GM12878 (cell line): ENCODE data around the gene SPRED2. TPM values are rescaled to one million over a fixed set of nuclear protein-coding genes. Genes with fewer than 3 reads are reported as not detected.

Source experiments
- ATAC-seq: fragments of 200-7000 bp; cut with Tn5 transposase; 3 replicates; pipeline ENCODE4 v1.9.1; 2020; ENCODE audit warnings: mild to moderate bottlenecking, moderate library complexity
- BruUV-seq: library from RNA; stranded (reverse); fragments of 400-500 nt; replicated peaks from 2 replicates; lab custom pipeline; 2021; lab: Mats Ljungman, UMichigan
- CTCF ChIA-PET: fragments of 300-600 bp; sonication (Branson Sonifier 250); formaldehyde crosslinking; extraction: SDS; loops from one replicate; lab custom pipeline; 2021; ENCODE audit warnings: inconsistent platforms; lab: Yijun Ruan, JAX
- POLR2A ChIA-PET: fragments of 350-600 bp; formaldehyde crosslinking; extraction: SDS; loops from one replicate; lab custom pipeline; 2021; ENCODE audit warnings: inconsistent platforms; lab: Charles Lee
- RAD21 ChIA-PET: fragments of 300-600 bp; sonication (Branson Sonifier 250); formaldehyde crosslinking; loops from one replicate; lab custom pipeline; 2023; ENCODE audit warnings: antibody characterized with exemption; ENCODE audit not compliant: unreplicated experiment; lab: Charles Lee
- SMC1A ChIA-PET: fragments of 300-600 bp; sonication (Branson Sonifier 250); formaldehyde crosslinking; loops from one replicate; lab custom pipeline; 2023; ENCODE audit not compliant: unreplicated experiment, uncharacterized antibody; lab: Charles Lee
- DNase-seq: peaks from one replicate; pipeline ENCODE4 v3.0.0-alpha.2; 2011; ENCODE audit warnings: low read depth, low spot score
- FAIRE-seq: peaks from 3 replicates; lab custom pipeline; 2011; peaks lifted over from hg19 to GRCh38; lab: Jason Lieb, UNC
- H2AFZ ChIP-seq: 2 replicates; pipeline ENCODE4 v1.6.0; 2011; ENCODE audit warnings: low read depth, low read length, control low read depth; ENCODE audit not compliant: control insufficient read depth
- H3K27ac ChIP-seq: 2 replicates; pipeline ENCODE4 v1.5.1; 2011; ENCODE audit warnings: control low read depth; ENCODE audit not compliant: control insufficient read depth, insufficient read depth
- H3K27me3 ChIP-seq, 2 experiments: replicated peaks in 1 of 2; 2 replicates each; pipeline versions ENCODE4 v1.6.0 to v1.6.1; 2011; ENCODE audit warnings: low read length in 1 of 2; ENCODE audit not compliant: control insufficient read depth in 2 of 2, insufficient read depth in 2 of 2
- H3K36me3 ChIP-seq, 2 experiments: 2 replicates each; pipeline ENCODE4 v1.5.1; 2011; ENCODE audit warnings: low read length in 1 of 2; ENCODE audit not compliant: control insufficient read depth in 2 of 2, insufficient read depth in 2 of 2
- H3K4me1 ChIP-seq: 2 replicates; pipeline ENCODE4 v1.6.1; 2011; ENCODE audit warnings: mild to moderate bottlenecking, low read length, moderate library complexity, mixed read lengths; ENCODE audit not compliant: control insufficient read depth, insufficient read depth
- H3K4me2 ChIP-seq: 2 replicates; pipeline ENCODE4 v1.6.0; 2011; ENCODE audit warnings: control low read depth; ENCODE audit not compliant: control insufficient read depth, insufficient read depth
- H3K4me3 ChIP-seq: fragments of 200-600 bp; sonication (generic); 2 replicates; pipeline ENCODE4 v1.5.1; 2016
- H3K79me2 ChIP-seq: 2 replicates; pipeline ENCODE4 v1.6.0; 2011; ENCODE audit warnings: low read length; ENCODE audit not compliant: control insufficient read depth, insufficient read depth
- H3K9ac ChIP-seq: 2 replicates; pipeline ENCODE4 v1.8.0; 2011; ENCODE audit warnings: low read length, control low read depth, mixed read lengths; ENCODE audit not compliant: control insufficient read depth, insufficient read depth
- H3K9me3 ChIP-seq: replicated peaks from 3 replicates; pipeline ENCODE4 v1.5.1; 2011; ENCODE audit warnings: mild to moderate bottlenecking, low read length; ENCODE audit not compliant: control insufficient read depth, insufficient read depth
- H4K20me1 ChIP-seq: 2 replicates; pipeline ENCODE4 v1.6.0; 2011; ENCODE audit not compliant: control insufficient read depth, insufficient read depth
- ESRRA ChIP-seq: IDR thresholded peaks from 2 replicates; pipeline ENCODE4 v1.6.1; 2012; ENCODE audit warnings: mild to moderate bottlenecking, low read length, improper control_type of control experiment
- POLR2A ChIP-seq: IDR thresholded peaks from 2 replicates; pipeline ENCODE4 v1.6.1; 2011; ENCODE audit warnings: low read depth, mild to moderate bottlenecking, low read length
- ZSCAN29 ChIP-seq: fragments of 450-650 bp; IDR thresholded peaks from 2 replicates; pipeline ENCODE4 v1.6.1; 2017; ENCODE audit warnings: mild to moderate bottlenecking, moderate library complexity
- WGBS: methylation state at CpG from one replicate; pipeline ENCODE4 v1.1.6; 2016; ENCODE audit warnings: low lambda C conversion rate; ENCODE audit not compliant: insufficient replicate concordance, insufficient coverage; ENCODE audit errors: missing lambda C conversion rate; 5-methylcytosine and 5-hydroxymethylcytosine counted together
- in situ Hi-C: fragments of 300-500 bp; cut with MboI; formaldehyde crosslinking; loops from 9 replicates; pipeline ENCODE4 v1.14.3; 2018; ENCODE audit warnings: mixed read lengths
- intact Hi-C: fragments of 100-400 bp; cut with micrococcal nuclease; formaldehyde crosslinking; loops from one replicate; pipeline ENCODE4 v1.14.2; 2022; ENCODE audit not compliant: unreplicated experiment
- polyA plus RNA-seq, 11 experiments: library from polyadenylated mRNA; depleted of rRNA in 4 of 11; unstranded in 6 of 11; stranded (reverse) in 5 of 11; fragments of >200 nt; fragmentation: Nextera tagmentation in 4 of 11; fragmentation: Illumina TruSeq in 1 of 11; extraction: Ambion mirVana in 4 of 11; extraction: Trizol in 1 of 11; gene quantifications; 1 replicate in 1 of 11; 2 replicates in 10 of 11; pipeline versions ENCODE4 v1.2.1 to v1.2.3, GENCODE V29; 2011 to 2016; ENCODE audit warnings: inconsistent platforms in 2 of 11, missing spikeins in 2 of 11, low read depth in 1 of 11
- total RNA-seq, 4 experiments: library from RNA; depleted of rRNA in 3 of 4; stranded (reverse); fragments of >200 nt in 3 of 4; fragmentation: Illumina TruSeq in 1 of 4; extraction: Trizol in 1 of 4; gene quantifications; 2 replicates each; pipeline versions ENCODE4 v1.2.1 to v1.2.3, GENCODE V29; 2013 to 2021
- TF ChIP-seq, protein P1 (sequence below): IDR thresholded peaks from 2 replicates; pipeline ENCODE4 v1.6.1; 2012; ENCODE audit warnings: low read depth, low read length, improper control_type of control experiment
- TF ChIP-seq, protein P2 (sequence below): IDR thresholded peaks from 2 replicates; pipeline ENCODE4 v1.6.1; 2011; ENCODE audit warnings: low read depth, mild to moderate bottlenecking, low read length, moderate library complexity, borderline replicate concordance; ENCODE audit errors: extremely low read depth
- TF ChIP-seq, protein P3 (sequence below): IDR thresholded peaks from 2 replicates; pipeline ENCODE4 v1.6.1; 2011; ENCODE audit warnings: low read depth, low read length, improper control_type of control experiment, borderline replicate concordance

The SPRED2 gene
- total and polyA plus RNA-seq, 10 of the 15 experiments (the other 5 are each of a cell fraction or from before 2014, with no cell fraction given): 3.0 to 23.9 (median 9.7) TPM

DNA sequence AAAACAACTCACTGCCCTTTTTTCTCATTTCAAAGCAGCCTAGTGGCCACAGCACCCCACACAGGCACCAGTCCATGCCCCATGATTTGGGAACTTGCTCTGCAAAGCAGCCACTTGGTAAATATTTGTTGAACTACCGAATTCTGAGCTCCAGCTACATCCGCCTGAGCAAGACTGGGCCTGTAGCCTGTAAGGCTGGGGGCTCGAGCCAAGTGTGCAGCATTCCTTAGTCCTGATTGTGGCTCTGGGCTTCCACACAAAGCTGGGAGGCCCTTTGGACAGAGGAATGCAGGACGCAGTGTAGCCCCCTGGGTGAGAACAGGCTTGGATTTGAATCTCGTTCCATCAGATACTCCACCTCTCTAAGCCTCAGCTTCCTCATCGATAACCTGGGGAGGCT lies 116.3 kb downstream of the SPRED2 start:
- intact Hi-C loops: no loop called here

More for the DNA sequence above, 116.3 kb downstream of the SPRED2 start:
- ChIA-PET RAD21 (no interaction called here), CTCF (interaction anchor here (1.0 to 1.2 kb wide), 2 partner anchors 15 to 40 kb away, joined by 3 read pairs; no protein-coding TSS in a partner anchor), POLR2A (interaction anchor here (1.1 kb wide), 1 partner anchor 15 kb away, joined by 3 read pairs; no protein-coding TSS in a partner anchor), SMC1A (interaction anchor here (1.2 kb wide), 1 partner anchor 13 kb away, joined by 3 read pairs; no protein-coding TSS in a partner anchor)
- Histone ChIP-seq H3K36me3 (peaks cover 0 to 9% of the 10 kb centered on the region in 2 experiments; a peak in 2 of 4 replicates), H4K20me1 (0 out of 2 replicates have a peak, but pooled peaks cover 2% of the 10 kb centered on the region), H3K9me3 (peaks cover 9% of the 10 kb centered on the region), H3K79me2 (no peaks in the 10 kb centered on the region), H3K27ac (no peak overlapping the region), H2AFZ (no peak overlapping the region), H3K4me2 (no peak overlapping the region), H3K4me1 (peaks cover 17% of the 10 kb centered on the region), H3K9ac (no peak overlapping the region), H3K27me3 (no peaks in the 10 kb centered on the region), H3K4me3 (no peak overlapping the region)
- FAIRE-seq (no peak), DNase-seq (no peak), ATAC-seq (no peak)
- whole genome bisulfite sequencing: 53% methylated on average over 6 of the region's 6 CpGs
- TF ChIP-seq, protein P1, sequence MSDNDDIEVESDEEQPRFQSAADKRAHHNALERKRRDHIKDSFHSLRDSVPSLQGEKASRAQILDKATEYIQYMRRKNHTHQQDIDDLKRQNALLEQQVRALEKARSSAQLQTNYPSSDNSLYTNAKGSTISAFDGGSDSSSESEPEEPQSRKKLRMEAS: no peak
- TF ChIP-seq, protein P2, sequence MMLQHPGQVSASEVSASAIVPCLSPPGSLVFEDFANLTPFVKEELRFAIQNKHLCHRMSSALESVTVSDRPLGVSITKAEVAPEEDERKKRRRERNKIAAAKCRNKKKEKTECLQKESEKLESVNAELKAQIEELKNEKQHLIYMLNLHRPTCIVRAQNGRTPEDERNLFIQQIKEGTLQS: no peak
- TF ChIP-seq, protein P3, sequence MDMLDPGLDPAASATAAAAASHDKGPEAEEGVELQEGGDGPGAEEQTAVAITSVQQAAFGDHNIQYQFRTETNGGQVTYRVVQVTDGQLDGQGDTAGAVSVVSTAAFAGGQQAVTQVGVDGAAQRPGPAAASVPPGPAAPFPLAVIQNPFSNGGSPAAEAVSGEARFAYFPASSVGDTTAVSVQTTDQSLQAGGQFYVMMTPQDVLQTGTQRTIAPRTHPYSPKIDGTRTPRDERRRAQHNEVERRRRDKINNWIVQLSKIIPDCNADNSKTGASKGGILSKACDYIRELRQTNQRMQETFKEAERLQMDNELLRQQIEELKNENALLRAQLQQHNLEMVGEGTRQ: no peak
- no peak for TF ChIP-seq POLR2A
- no peak for TF ChIP-seq ZSCAN29
- TF ChIP-seq ESRRA: no peak
- BruUV-seq: no TSS peak
- in situ Hi-C loops: no loop called here
